D721Med (cell line): ENCODE measurements around the gene ABCC6.
"Not testable (repeated sequence)": the region's sequence is repeated elsewhere in the genome, so short reads cannot be mapped to it uniquely, and the experiment has no call there.

Experiments
- DNase-seq: peaks from one replicate; pipeline ENCODE4 v3.0.0; 2011; ENCODE audit warnings: low spot score; ENCODE audit not compliant: insufficient read length
- FAIRE-seq: peaks from 2 replicates; lab custom pipeline; 2011; peaks lifted over from hg19 to GRCh38; lab: Jason Lieb, UNC
- CTCF ChIP-seq: IDR thresholded peaks from 2 replicates; pipeline ENCODE4 v1.5.1; 2012; ENCODE audit warnings: mild to moderate bottlenecking, control low read depth; ENCODE audit not compliant: insufficient read depth; ENCODE audit errors: missing control alignments

Gene ABCC6

GRCh38 chr16:16148755-16149154 is 74.5 kb downstream of the ABCC6 start:
- no peak for DNase-seq
- TF ChIP-seq CTCF, result no peak
- FAIRE-seq, result no peak

- FAIRE-seq, DNase-seq: not testable (repeated sequence)
Measured at GRCh38 chr16:16148000-16148599, 75.2 kb downstream of the ABCC6 start.

GRCh38 chr16:16147316-16147999 is 75.8 kb downstream of the ABCC6 start:
- FAIRE-seq, result no peak
- no peak for TF ChIP-seq CTCF
- no peak for DNase-seq

- DNase-seq, result no peak
- no peak for FAIRE-seq
- no peak for TF ChIP-seq CTCF
Measured at GRCh38 chr16:16146380-16147315, 76.6 kb downstream of the ABCC6 start.

- TF ChIP-seq CTCF, result no peak
- no peak for FAIRE-seq
- DNase-seq, result no peak
Measured at GRCh38 chr16:16145286-16145685, 78.0 kb downstream of the ABCC6 start.

- no peak for TF ChIP-seq CTCF
- FAIRE-seq (no peak), DNase-seq (no peak)
Measured at GRCh38 chr16:16144416-16144815, 78.9 kb downstream of the ABCC6 start.

GRCh38 chr16:16143931-16144330 is 79.4 kb downstream of the ABCC6 start:
- no peak for FAIRE-seq
- no peak for DNase-seq
- TF ChIP-seq CTCF, result no peak
